WTC11 (cell line): Measurements from ENCODE around the gene SNAPC4. TPM values are rescaled to one million over a fixed set of nuclear protein-coding genes. Genes with fewer than 3 reads are reported as not detected.

ENCODE experiments used
- CREB1 ChIP-seq: sonication (generic); formaldehyde crosslinking; IDR thresholded peaks from 2 replicates; pipeline ENCODE4 v1.8.0; 2023; ENCODE audit warnings: mild to moderate bottlenecking, missing genetic modification reagents
- EMX1 ChIP-seq: fragments of 250-450 bp; sonication (Bioruptor Pico); IDR thresholded peaks from 2 replicates; pipeline ENCODE4 v1.8.0; 2021; ENCODE audit warnings: mild to moderate bottlenecking
- ETV6 ChIP-seq: sonication (generic); formaldehyde crosslinking; IDR thresholded peaks from 2 replicates; pipeline ENCODE4 v1.8.1; 2022; ENCODE audit warnings: mild to moderate bottlenecking, missing genetic modification reagents
- FOXJ3 ChIP-seq: sonication (generic); formaldehyde crosslinking; IDR thresholded peaks from 2 replicates; pipeline ENCODE4 v1.9.0; 2021; ENCODE audit warnings: missing genetic modification reagents, mild to moderate bottlenecking, borderline replicate concordance
- FOXK1 ChIP-seq: sonication (generic); formaldehyde crosslinking; IDR thresholded peaks from 2 replicates; pipeline ENCODE4 v1.8.0; 2022; ENCODE audit warnings: mild to moderate bottlenecking, moderate library complexity, missing genetic modification reagents
- FOXP4 ChIP-seq: sonication (generic); formaldehyde crosslinking; IDR thresholded peaks from 2 replicates; pipeline ENCODE4 v1.8.0; 2022; ENCODE audit warnings: mild to moderate bottlenecking, missing genetic modification reagents
- GABPB1 ChIP-seq: sonication (generic); formaldehyde crosslinking; IDR thresholded peaks from 2 replicates; pipeline ENCODE4 v1.8.1; 2023; ENCODE audit warnings: mild to moderate bottlenecking, missing genetic modification reagents
- HMGA2 ChIP-seq: fragments of 250-450 bp; sonication (Bioruptor Pico); IDR thresholded peaks from 2 replicates; pipeline ENCODE4 v1.4.0; 2021; ENCODE audit warnings: mild to moderate bottlenecking, moderate library complexity
- JAZF1 ChIP-seq: fragments of 250-450 bp; sonication (Bioruptor Pico); IDR thresholded peaks from 2 replicates; pipeline ENCODE4 v1.9.0; 2021; ENCODE audit warnings: moderate library complexity, mild to moderate bottlenecking, inconsistent platforms
- NFATC4 ChIP-seq: fragments of 250-450 bp; sonication (Bioruptor Pico); IDR thresholded peaks from 2 replicates; pipeline ENCODE4 v1.9.0; 2021; ENCODE audit warnings: mild to moderate bottlenecking
- NFE2L1 ChIP-seq: sonication (generic); formaldehyde crosslinking; IDR thresholded peaks from 2 replicates; pipeline ENCODE4 v1.8.1; 2023; ENCODE audit warnings: missing genetic modification reagents
- NR1H2 ChIP-seq: sonication (generic); formaldehyde crosslinking; IDR thresholded peaks from 2 replicates; pipeline ENCODE4 v1.9.0; 2021; ENCODE audit warnings: mild to moderate bottlenecking, moderate library complexity, missing genetic modification reagents
- NR2C2 ChIP-seq: sonication (generic); formaldehyde crosslinking; IDR thresholded peaks from 2 replicates; pipeline ENCODE4 v1.8.0; 2022; ENCODE audit warnings: mild to moderate bottlenecking, missing genetic modification reagents
- NR3C1 ChIP-seq: sonication (generic); formaldehyde crosslinking; conservative IDR thresholded peaks from 2 replicates; pipeline ENCODE4 v1.8.1; 2023; ENCODE audit warnings: low read depth, mild to moderate bottlenecking, missing genetic modification reagents
- OVOL2 ChIP-seq: fragments of 250-450 bp; sonication (Bioruptor Pico); IDR thresholded peaks from 2 replicates; pipeline ENCODE4 v1.9.0; 2021; ENCODE audit warnings: mild to moderate bottlenecking, borderline replicate concordance
- RELA ChIP-seq: sonication (generic); formaldehyde crosslinking; IDR thresholded peaks from 2 replicates; pipeline ENCODE4 v1.8.1; 2022; ENCODE audit warnings: missing genetic modification reagents, mild to moderate bottlenecking, borderline replicate concordance
- SMAD3 ChIP-seq: sonication (generic); formaldehyde crosslinking; IDR thresholded peaks from 2 replicates; pipeline ENCODE4 v1.8.0; 2022; ENCODE audit warnings: missing genetic modification reagents, mild to moderate bottlenecking, borderline replicate concordance
- TCF7 ChIP-seq: sonication (generic); formaldehyde crosslinking; IDR thresholded peaks from 2 replicates; pipeline ENCODE4 v1.8.0; 2022; ENCODE audit warnings: mild to moderate bottlenecking, low read depth, missing genetic modification reagents, moderate library complexity
- ZBTB21 ChIP-seq: sonication (generic); formaldehyde crosslinking; IDR thresholded peaks from 2 replicates; pipeline ENCODE4 v1.8.1; 2023; ENCODE audit warnings: mild to moderate bottlenecking, missing genetic modification reagents, borderline replicate concordance
- ZBTB43 ChIP-seq: sonication (generic); formaldehyde crosslinking; IDR thresholded peaks from 2 replicates; pipeline ENCODE4 v1.8.1; 2023; ENCODE audit warnings: mild to moderate bottlenecking, missing genetic modification reagents
- ZNF121 ChIP-seq: sonication (generic); formaldehyde crosslinking; IDR thresholded peaks from 2 replicates; pipeline ENCODE4 v1.8.0; 2023; ENCODE audit warnings: missing genetic modification reagents
- ZNF138 ChIP-seq: sonication (generic); formaldehyde crosslinking; conservative IDR thresholded peaks from 2 replicates; pipeline ENCODE4 v1.8.1; 2022; ENCODE audit warnings: mild to moderate bottlenecking, moderate library complexity, missing genetic modification reagents
- ZNF219 ChIP-seq: sonication (generic); formaldehyde crosslinking; IDR thresholded peaks from 2 replicates; pipeline ENCODE4 v1.8.0; 2023; ENCODE audit warnings: missing genetic modification reagents, mild to moderate bottlenecking, borderline replicate concordance
- ZNF232 ChIP-seq: sonication (generic); formaldehyde crosslinking; IDR thresholded peaks from 2 replicates; pipeline ENCODE4 v1.8.0; 2022; ENCODE audit warnings: mild to moderate bottlenecking, missing genetic modification reagents
- ZNF281 ChIP-seq: sonication (generic); formaldehyde crosslinking; IDR thresholded peaks from 2 replicates; pipeline ENCODE4 v1.8.0; 2023; ENCODE audit warnings: mild to moderate bottlenecking, missing genetic modification reagents
- ZNF416 ChIP-seq: fragments of 250-450 bp; sonication (Bioruptor Pico); IDR thresholded peaks from 2 replicates; pipeline ENCODE4 v1.9.0; 2021; ENCODE audit warnings: mild to moderate bottlenecking, inconsistent platforms
- ZNF671 ChIP-seq: fragments of 250-450 bp; sonication (Bioruptor Pico); IDR thresholded peaks from 2 replicates; pipeline ENCODE4 v1.8.0; 2021; ENCODE audit warnings: mild to moderate bottlenecking
- total RNA-seq: library from RNA; stranded (reverse); gene quantifications from 3 replicates; pipeline ENCODE4 v1.2.3, GENCODE V29; 2021
- TF ChIP-seq, protein P1 (sequence below): fragments of 250-450 bp; sonication (Bioruptor Pico); IDR thresholded peaks from 2 replicates; pipeline ENCODE4 v1.9.0; 2021; ENCODE audit warnings: mild to moderate bottlenecking
- TF ChIP-seq, protein P2 (sequence below): sonication (generic); formaldehyde crosslinking; conservative IDR thresholded peaks from 2 replicates; pipeline ENCODE4 v1.8.1; 2023; ENCODE audit warnings: mild to moderate bottlenecking, low read depth, missing genetic modification reagents, moderate library complexity
- TF ChIP-seq, protein P3 (sequence below): fragments of 200-600 bp; IDR thresholded peaks from 2 replicates; pipeline ENCODE4 v1.8.0; 2022; ENCODE audit warnings: antibody characterized with exemption

SNAPC4 gene
- total RNA-seq, 1 experiment from 2014 or later, result 22.8 TPM

DNA sequence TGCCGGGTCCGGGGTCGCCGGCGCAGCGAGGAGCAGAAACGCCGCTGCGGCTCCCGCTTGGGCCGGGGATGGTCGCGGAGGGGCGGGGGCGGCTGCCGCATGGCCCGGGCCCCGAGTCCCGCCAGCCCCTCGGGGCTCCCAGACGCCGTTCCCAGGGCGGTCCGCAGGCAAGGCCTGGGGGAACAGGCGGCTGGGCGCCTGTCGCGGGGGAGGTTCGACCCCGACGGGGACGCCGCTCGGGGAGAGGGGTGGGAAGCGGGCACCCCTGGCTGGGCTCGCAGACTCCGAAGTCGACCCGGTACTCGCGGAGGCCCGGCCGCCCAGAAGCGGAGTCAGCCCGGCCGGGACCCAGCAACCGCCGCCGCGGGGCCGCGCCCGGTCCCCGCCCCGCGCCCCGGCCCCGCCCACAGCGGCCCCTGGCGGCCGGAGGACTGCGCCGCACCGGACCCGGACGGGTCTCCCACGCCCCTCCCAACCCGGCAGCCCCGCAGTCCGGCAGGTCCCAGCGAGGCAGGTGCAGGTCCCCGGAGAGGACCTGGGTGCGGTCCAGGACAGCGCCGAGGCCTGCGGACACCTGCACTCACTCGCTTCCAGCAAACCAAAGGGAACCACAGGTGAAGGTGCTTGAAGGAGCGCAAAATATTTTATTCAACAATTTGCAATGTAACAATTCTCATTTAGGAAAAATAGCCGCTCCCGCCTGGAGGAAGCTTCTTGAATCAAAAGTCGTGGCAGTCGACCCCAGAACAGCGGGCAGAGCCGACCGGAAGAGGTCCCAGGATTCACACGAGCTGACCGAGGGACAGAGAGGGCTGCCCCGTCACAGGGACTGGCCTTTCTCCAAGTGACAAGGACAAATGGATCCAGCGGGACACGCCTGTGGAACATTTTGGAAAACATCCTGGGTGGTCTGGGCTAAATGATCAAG is 39.8 kb upstream of the SNAPC4 start, which contains the start of gene INPP5E (continued):
- no peak for TF ChIP-seq HMGA2 (CRISPR knock-in tag)
- TF ChIP-seq ZBTB43 (CRISPR knock-in tag), result 0 out of 2 replicates have a peak, but pooled peaks have one; percentile 65
- no peak for TF ChIP-seq ZNF232 (CRISPR knock-in tag)
- TF ChIP-seq ZNF219 (CRISPR knock-in tag), result no peak
- TF ChIP-seq CREB1 (CRISPR knock-in tag), result no peak
- no peak; the same call in 1 of the 2 replicates for TF ChIP-seq ZNF138
- no peak for TF ChIP-seq JAZF1 (CRISPR knock-in tag)
- TF ChIP-seq ZBTB21 (CRISPR knock-in tag), result 0 out of 2 replicates have a peak, but pooled peaks have one; percentile 48
- TF ChIP-seq ZNF281 (CRISPR knock-in tag), result no peak
- TF ChIP-seq ZNF121 (CRISPR knock-in tag), result no peak
- TF ChIP-seq EMX1 (CRISPR knock-in tag), result 0 out of 2 replicates have a peak, but pooled peaks have one; percentile 19
- no peak for TF ChIP-seq FOXJ3 (CRISPR knock-in tag)
- TF ChIP-seq ETV6 (CRISPR knock-in tag), result peak; percentile 11; the same call in 1 of the 2 replicates
- no peak for TF ChIP-seq OVOL2
- no peak for TF ChIP-seq NFE2L1 (CRISPR knock-in tag)
- TF ChIP-seq, protein P1, sequence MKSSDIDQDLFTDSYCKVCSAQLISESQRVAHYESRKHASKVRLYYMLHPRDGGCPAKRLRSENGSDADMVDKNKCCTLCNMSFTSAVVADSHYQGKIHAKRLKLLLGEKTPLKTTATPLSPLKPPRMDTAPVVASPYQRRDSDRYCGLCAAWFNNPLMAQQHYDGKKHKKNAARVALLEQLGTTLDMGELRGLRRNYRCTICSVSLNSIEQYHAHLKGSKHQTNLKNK (CRISPR knock-in tag), result no peak
- TF ChIP-seq NR3C1 (CRISPR knock-in tag), result no peak
- no peak for TF ChIP-seq GABPB1 (CRISPR knock-in tag)
- no peak for TF ChIP-seq RELA (CRISPR knock-in tag)
- no peak for TF ChIP-seq FOXP4 (CRISPR knock-in tag)
- TF ChIP-seq ZNF671, result no peak
- TF ChIP-seq ZNF416 (CRISPR knock-in tag), result no peak
- 0 out of 2 replicates have a peak, but pooled peaks have one; percentile 57 for TF ChIP-seq TCF7 (CRISPR knock-in tag)
- TF ChIP-seq FOXK1 (CRISPR knock-in tag), result no peak
- TF ChIP-seq, protein P2, sequence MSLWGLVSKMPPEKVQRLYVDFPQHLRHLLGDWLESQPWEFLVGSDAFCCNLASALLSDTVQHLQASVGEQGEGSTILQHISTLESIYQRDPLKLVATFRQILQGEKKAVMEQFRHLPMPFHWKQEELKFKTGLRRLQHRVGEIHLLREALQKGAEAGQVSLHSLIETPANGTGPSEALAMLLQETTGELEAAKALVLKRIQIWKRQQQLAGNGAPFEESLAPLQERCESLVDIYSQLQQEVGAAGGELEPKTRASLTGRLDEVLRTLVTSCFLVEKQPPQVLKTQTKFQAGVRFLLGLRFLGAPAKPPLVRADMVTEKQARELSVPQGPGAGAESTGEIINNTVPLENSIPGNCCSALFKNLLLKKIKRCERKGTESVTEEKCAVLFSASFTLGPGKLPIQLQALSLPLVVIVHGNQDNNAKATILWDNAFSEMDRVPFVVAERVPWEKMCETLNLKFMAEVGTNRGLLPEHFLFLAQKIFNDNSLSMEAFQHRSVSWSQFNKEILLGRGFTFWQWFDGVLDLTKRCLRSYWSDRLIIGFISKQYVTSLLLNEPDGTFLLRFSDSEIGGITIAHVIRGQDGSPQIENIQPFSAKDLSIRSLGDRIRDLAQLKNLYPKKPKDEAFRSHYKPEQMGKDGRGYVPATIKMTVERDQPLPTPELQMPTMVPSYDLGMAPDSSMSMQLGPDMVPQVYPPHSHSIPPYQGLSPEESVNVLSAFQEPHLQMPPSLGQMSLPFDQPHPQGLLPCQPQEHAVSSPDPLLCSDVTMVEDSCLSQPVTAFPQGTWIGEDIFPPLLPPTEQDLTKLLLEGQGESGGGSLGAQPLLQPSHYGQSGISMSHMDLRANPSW (CRISPR knock-in tag), result no peak
- TF ChIP-seq SMAD3 (CRISPR knock-in tag), result no peak
- no peak for TF ChIP-seq NR1H2 (CRISPR knock-in tag)
- TF ChIP-seq NR2C2 (CRISPR knock-in tag), result no peak
- TF ChIP-seq NFATC4 (CRISPR knock-in tag), result no peak
- TF ChIP-seq, protein P3, sequence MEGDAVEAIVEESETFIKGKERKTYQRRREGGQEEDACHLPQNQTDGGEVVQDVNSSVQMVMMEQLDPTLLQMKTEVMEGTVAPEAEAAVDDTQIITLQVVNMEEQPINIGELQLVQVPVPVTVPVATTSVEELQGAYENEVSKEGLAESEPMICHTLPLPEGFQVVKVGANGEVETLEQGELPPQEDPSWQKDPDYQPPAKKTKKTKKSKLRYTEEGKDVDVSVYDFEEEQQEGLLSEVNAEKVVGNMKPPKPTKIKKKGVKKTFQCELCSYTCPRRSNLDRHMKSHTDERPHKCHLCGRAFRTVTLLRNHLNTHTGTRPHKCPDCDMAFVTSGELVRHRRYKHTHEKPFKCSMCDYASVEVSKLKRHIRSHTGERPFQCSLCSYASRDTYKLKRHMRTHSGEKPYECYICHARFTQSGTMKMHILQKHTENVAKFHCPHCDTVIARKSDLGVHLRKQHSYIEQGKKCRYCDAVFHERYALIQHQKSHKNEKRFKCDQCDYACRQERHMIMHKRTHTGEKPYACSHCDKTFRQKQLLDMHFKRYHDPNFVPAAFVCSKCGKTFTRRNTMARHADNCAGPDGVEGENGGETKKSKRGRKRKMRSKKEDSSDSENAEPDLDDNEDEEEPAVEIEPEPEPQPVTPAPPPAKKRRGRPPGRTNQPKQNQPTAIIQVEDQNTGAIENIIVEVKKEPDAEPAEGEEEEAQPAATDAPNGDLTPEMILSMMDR, result peak; percentile 70; the same call in 1 of the 2 replicates
